HepG2 (cell line): ENCODE data around the gene PFN4. TPM values are rescaled to one million over a fixed set of nuclear protein-coding genes. Genes with fewer than 3 reads are reported as not detected.
A peak's percentile ranks its signal among the peaks of the same experiment; 100 is the strongest.

Experiments used
- FOXA1 ChIP-seq, 2 experiments: fragments of 450-650 bp in 1 of 2; sonication (generic) in 1 of 2; formaldehyde crosslinking in 1 of 2; IDR thresholded peaks; 2 replicates each; pipeline versions ENCODE4 v1.4.0 to v1.6.1; 2016 to 2020; ENCODE audit warnings: missing genetic modification reagents in 1 of 2
- NAIF1 ChIP-seq: sonication (generic); formaldehyde crosslinking; IDR thresholded peaks from 2 replicates; pipeline ENCODE4 v1.5.0; 2020; ENCODE audit warnings: mild to moderate bottlenecking, missing genetic modification reagents, borderline replicate concordance
- NFE2L1 ChIP-seq: sonication (generic); formaldehyde crosslinking; IDR thresholded peaks from 2 replicates; pipeline ENCODE4 v1.4.0; 2020; ENCODE audit warnings: missing genetic modification reagents, mild to moderate bottlenecking, borderline replicate concordance
- NFRKB ChIP-seq: fragments of 450-650 bp; IDR thresholded peaks from 2 replicates; pipeline ENCODE4 v1.6.1; 2017
- PHF21A ChIP-seq: sonication (generic); formaldehyde crosslinking; IDR thresholded peaks from 2 replicates; pipeline ENCODE4 v1.5.0; 2020; ENCODE audit warnings: mild to moderate bottlenecking, missing genetic modification reagents
- RFXANK ChIP-seq: IDR thresholded peaks from 2 replicates; pipeline ENCODE4 v1.6.1; 2016
- ZNF3 ChIP-seq: IDR thresholded peaks from 2 replicates; pipeline ENCODE4 v1.7.0; 2017; ENCODE audit warnings: inconsistent platforms
- polyA plus RNA-seq, 8 experiments: library from polyadenylated mRNA; depleted of rRNA in 3 of 8; stranded (reverse) in 7 of 8; unstranded in 1 of 8; fragments of >200 nt; fragmentation: Illumina TruSeq in 4 of 8; extraction: Trizol in 4 of 8; gene quantifications; 2 replicates each; pipeline versions ENCODE4 v1.2.1 to v1.2.3, GENCODE V29; 2011 to 2016; ENCODE audit warnings: low read depth in 4 of 8, missing spikeins in 1 of 8, mixed read lengths in 1 of 8; ENCODE audit not compliant: insufficient read depth in 1 of 8
- total RNA-seq, 5 experiments: library from RNA; depleted of rRNA; stranded (reverse); fragments of >200 nt; fragmentation: Illumina TruSeq; extraction: Trizol; gene quantifications; 2 replicates each; pipeline ENCODE4 v1.2.3, GENCODE V29; 2016; ENCODE audit warnings: low read depth in 1 of 5
- TF ChIP-seq, protein P1 (sequence below), 2 experiments: IDR thresholded peaks; 2 replicates each; pipeline ENCODE4 v1.6.1; 2011 to 2012; ENCODE audit warnings: low read length in 2 of 2, borderline replicate concordance in 1 of 2, low read depth in 1 of 2, mild to moderate bottlenecking in 1 of 2, moderate library complexity in 1 of 2
- TF ChIP-seq, protein P2 (sequence below): sonication (generic); formaldehyde crosslinking; IDR thresholded peaks from 2 replicates; pipeline ENCODE4 v1.5.1; 2020; ENCODE audit warnings: mild to moderate bottlenecking, missing genetic modification reagents, moderate library complexity
- TF ChIP-seq, protein P3 (sequence below): sonication (generic); formaldehyde crosslinking; IDR thresholded peaks from 2 replicates; pipeline ENCODE4 v1.5.0; 2020; ENCODE audit warnings: missing genetic modification reagents
- TF ChIP-seq, protein P4 (sequence below): fragments of 450-650 bp; IDR thresholded peaks from 2 replicates; pipeline ENCODE4 v1.6.1; 2016
- TF ChIP-seq, protein P5 (sequence below): IDR thresholded peaks from 2 replicates; pipeline ENCODE4 v1.6.1; 2016; ENCODE audit warnings: low read depth, missing genetic modification reagents, missing compliant biosample characterization

The PFN4 gene
- total and polyA plus RNA-seq, 2 of the 13 experiments (the other 11 are each of a cell fraction or from before 2014, with no cell fraction given): 0.12 to 0.20 TPM

DNA sequence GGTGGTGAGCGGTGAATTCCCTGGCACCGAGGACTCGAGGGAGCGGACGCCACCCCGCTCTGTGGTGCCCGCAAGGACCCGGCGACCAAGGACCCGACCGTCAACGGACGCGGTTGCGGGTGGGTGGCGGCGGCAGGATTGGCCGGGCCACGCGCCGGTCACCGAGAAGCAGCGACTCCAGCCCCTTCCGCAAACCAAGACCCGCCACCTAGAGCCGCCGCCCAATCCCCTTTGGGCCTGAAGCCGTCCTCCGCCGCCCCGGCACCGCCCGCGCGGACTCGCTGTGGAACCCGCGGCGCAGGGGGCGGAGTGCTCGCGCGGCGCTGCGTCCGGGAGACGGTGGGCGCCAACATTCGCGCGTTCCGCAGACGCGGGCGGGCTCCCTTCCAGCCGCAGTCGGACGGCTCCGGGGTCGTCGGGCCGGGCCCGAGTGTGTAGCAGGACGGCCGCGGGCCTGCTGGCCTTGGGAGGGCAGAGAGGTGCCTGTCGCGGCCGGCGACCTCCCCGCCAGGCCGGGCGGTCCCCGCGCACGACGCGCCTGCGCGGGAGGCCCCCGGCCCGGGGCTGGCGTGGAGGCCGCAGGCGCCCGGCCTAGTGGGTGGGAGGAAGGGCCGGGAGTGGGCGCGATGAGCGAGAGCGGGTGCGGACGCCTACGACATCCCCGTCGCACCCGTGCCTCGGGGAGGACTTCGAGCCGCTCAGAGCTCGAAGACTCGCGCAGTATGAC lies at the start of gene PFN4, which contains the start of gene FAM228B (continued):
- TF ChIP-seq, protein P1, sequence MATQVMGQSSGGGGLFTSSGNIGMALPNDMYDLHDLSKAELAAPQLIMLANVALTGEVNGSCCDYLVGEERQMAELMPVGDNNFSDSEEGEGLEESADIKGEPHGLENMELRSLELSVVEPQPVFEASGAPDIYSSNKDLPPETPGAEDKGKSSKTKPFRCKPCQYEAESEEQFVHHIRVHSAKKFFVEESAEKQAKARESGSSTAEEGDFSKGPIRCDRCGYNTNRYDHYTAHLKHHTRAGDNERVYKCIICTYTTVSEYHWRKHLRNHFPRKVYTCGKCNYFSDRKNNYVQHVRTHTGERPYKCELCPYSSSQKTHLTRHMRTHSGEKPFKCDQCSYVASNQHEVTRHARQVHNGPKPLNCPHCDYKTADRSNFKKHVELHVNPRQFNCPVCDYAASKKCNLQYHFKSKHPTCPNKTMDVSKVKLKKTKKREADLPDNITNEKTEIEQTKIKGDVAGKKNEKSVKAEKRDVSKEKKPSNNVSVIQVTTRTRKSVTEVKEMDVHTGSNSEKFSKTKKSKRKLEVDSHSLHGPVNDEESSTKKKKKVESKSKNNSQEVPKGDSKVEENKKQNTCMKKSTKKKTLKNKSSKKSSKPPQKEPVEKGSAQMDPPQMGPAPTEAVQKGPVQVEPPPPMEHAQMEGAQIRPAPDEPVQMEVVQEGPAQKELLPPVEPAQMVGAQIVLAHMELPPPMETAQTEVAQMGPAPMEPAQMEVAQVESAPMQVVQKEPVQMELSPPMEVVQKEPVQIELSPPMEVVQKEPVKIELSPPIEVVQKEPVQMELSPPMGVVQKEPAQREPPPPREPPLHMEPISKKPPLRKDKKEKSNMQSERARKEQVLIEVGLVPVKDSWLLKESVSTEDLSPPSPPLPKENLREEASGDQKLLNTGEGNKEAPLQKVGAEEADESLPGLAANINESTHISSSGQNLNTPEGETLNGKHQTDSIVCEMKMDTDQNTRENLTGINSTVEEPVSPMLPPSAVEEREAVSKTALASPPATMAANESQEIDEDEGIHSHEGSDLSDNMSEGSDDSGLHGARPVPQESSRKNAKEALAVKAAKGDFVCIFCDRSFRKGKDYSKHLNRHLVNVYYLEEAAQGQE (IDR thresholded peaks at IDR 0.05; ENCODE audit: borderline replicate concordance in 1 of 2, low read depth in 1 of 2, low read length in 2 of 2): no peak
- TF ChIP-seq NAIF1 (no peak; the same call in 1 of the 2 replicates), FOXA1 (IDR thresholded peaks at IDR 0.05) (no peak), FOXA1 (CRISPR knock-in tag; IDR thresholded peaks at IDR 0.05) (no peak), NFE2L1 (CRISPR knock-in tag) (peak; percentile 63; the same call in 1 of the 2 replicates), NFRKB (no peak), ZNF3 (CRISPR knock-in tag) (no peak), RFXANK (CRISPR knock-in tag) (no peak), PHF21A (CRISPR knock-in tag) (peak; percentile 68; the same call in 1 of the 2 replicates)
- TF ChIP-seq, protein P2, sequence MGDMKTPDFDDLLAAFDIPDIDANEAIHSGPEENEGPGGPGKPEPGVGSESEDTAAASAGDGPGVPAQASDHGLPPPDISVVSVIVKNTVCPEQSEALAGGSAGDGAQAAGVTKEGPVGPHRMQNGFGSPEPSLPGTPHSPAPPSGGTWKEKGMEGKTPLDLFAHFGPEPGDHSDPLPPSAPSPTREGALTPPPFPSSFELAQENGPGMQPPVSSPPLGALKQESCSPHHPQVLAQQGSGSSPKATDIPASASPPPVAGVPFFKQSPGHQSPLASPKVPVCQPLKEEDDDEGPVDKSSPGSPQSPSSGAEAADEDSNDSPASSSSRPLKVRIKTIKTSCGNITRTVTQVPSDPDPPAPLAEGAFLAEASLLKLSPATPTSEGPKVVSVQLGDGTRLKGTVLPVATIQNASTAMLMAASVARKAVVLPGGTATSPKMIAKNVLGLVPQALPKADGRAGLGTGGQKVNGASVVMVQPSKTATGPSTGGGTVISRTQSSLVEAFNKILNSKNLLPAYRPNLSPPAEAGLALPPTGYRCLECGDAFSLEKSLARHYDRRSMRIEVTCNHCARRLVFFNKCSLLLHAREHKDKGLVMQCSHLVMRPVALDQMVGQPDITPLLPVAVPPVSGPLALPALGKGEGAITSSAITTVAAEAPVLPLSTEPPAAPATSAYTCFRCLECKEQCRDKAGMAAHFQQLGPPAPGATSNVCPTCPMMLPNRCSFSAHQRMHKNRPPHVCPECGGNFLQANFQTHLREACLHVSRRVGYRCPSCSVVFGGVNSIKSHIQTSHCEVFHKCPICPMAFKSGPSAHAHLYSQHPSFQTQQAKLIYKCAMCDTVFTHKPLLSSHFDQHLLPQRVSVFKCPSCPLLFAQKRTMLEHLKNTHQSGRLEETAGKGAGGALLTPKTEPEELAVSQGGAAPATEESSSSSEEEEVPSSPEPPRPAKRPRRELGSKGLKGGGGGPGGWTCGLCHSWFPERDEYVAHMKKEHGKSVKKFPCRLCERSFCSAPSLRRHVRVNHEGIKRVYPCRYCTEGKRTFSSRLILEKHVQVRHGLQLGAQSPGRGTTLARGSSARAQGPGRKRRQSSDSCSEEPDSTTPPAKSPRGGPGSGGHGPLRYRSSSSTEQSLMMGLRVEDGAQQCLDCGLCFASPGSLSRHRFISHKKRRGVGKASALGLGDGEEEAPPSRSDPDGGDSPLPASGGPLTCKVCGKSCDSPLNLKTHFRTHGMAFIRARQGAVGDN (CRISPR knock-in tag): peak; percentile 97
- TF ChIP-seq, protein P3, sequence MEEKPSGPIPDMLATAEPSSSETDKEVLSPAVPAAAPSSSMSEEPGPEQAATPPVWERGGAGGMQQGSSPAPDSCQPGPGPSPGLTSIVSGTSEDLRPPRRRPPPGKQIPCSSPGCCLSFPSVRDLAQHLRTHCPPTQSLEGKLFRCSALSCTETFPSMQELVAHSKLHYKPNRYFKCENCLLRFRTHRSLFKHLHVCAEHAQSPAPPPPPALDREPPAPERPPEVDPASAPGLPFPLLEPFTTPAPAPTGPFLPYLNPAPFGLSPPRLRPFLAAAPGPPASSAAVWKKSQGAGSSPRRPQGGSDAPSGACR (CRISPR knock-in tag): no peak
- TF ChIP-seq, protein P4, sequence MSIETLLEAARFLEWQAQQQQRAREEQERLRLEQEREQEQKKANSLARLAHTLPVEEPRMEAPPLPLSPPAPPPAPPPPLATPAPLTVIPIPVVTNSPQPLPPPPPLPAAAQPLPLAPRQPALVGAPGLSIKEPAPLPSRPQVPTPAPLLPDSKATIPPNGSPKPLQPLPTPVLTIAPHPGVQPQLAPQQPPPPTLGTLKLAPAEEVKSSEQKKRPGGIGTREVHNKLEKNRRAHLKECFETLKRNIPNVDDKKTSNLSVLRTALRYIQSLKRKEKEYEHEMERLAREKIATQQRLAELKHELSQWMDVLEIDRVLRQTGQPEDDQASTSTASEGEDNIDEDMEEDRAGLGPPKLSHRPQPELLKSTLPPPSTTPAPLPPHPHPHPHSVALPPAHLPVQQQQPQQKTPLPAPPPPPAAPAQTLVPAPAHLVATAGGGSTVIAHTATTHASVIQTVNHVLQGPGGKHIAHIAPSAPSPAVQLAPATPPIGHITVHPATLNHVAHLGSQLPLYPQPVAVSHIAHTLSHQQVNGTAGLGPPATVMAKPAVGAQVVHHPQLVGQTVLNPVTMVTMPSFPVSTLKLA: no peak
- TF ChIP-seq, protein P5, sequence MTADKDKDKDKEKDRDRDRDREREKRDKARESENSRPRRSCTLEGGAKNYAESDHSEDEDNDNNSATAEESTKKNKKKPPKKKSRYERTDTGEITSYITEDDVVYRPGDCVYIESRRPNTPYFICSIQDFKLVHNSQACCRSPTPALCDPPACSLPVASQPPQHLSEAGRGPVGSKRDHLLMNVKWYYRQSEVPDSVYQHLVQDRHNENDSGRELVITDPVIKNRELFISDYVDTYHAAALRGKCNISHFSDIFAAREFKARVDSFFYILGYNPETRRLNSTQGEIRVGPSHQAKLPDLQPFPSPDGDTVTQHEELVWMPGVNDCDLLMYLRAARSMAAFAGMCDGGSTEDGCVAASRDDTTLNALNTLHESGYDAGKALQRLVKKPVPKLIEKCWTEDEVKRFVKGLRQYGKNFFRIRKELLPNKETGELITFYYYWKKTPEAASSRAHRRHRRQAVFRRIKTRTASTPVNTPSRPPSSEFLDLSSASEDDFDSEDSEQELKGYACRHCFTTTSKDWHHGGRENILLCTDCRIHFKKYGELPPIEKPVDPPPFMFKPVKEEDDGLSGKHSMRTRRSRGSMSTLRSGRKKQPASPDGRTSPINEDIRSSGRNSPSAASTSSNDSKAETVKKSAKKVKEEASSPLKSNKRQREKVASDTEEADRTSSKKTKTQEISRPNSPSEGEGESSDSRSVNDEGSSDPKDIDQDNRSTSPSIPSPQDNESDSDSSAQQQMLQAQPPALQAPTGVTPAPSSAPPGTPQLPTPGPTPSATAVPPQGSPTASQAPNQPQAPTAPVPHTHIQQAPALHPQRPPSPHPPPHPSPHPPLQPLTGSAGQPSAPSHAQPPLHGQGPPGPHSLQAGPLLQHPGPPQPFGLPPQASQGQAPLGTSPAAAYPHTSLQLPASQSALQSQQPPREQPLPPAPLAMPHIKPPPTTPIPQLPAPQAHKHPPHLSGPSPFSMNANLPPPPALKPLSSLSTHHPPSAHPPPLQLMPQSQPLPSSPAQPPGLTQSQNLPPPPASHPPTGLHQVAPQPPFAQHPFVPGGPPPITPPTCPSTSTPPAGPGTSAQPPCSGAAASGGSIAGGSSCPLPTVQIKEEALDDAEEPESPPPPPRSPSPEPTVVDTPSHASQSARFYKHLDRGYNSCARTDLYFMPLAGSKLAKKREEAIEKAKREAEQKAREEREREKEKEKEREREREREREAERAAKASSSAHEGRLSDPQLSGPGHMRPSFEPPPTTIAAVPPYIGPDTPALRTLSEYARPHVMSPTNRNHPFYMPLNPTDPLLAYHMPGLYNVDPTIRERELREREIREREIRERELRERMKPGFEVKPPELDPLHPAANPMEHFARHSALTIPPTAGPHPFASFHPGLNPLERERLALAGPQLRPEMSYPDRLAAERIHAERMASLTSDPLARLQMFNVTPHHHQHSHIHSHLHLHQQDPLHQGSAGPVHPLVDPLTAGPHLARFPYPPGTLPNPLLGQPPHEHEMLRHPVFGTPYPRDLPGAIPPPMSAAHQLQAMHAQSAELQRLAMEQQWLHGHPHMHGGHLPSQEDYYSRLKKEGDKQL: 0 out of 2 replicates have a peak, but pooled peaks have one; percentile 26
